Activated CD4-positive, alpha-beta T cell treated with anti-CD3 and anti-CD28 coated beads, Interleukin-2, amount 10 ng/mL, durations not matched to agents 7 days and 5 days (primary cell): ENCODE data around the gene TEAD4. TPM values are rescaled to one million over a fixed set of nuclear protein-coding genes. Genes with fewer than 3 reads are reported as not detected.

Experiments used
- CTCF ChIA-PET: fragments of 350-600 bp; sonication (Branson Sonifier 250); formaldehyde crosslinking; loops from one replicate; lab custom pipeline; 2021; ENCODE audit warnings: antibody characterized with exemption; lab: Charles Lee
- POLR2A ChIA-PET: fragments of 350-600 bp; sonication (Branson Sonifier 250); formaldehyde crosslinking; loops from one replicate; lab custom pipeline; 2021; ENCODE audit warnings: antibody characterized with exemption; lab: Charles Lee
- DNase-seq: peaks from one replicate; pipeline ENCODE4 v3.0.0-alpha.2; 2020
- H3K27ac Mint-ChIP-seq: one replicate; pipeline ENCODE4 v1.8.0; 2021; ENCODE audit warnings: mild to moderate bottlenecking, moderate library complexity, mixed read lengths
- H3K27me3 Mint-ChIP-seq: one replicate; pipeline ENCODE4 v1.8.0; 2021; ENCODE audit warnings: mixed read lengths
- H3K36me3 Mint-ChIP-seq: one replicate; pipeline ENCODE4 v1.8.0; 2021; ENCODE audit warnings: low read depth, mixed read lengths
- H3K4me1 Mint-ChIP-seq: one replicate; pipeline ENCODE4 v1.8.0; 2021; ENCODE audit warnings: mixed read lengths
- H3K4me3 Mint-ChIP-seq: one replicate; pipeline ENCODE4 v1.8.0; 2021; ENCODE audit warnings: mild to moderate bottlenecking, moderate library complexity, mixed read lengths
- H3K9me3 Mint-ChIP-seq: one replicate; pipeline ENCODE4 v1.8.0; 2021; ENCODE audit warnings: mixed read lengths
- total RNA-seq, 2 experiments: library from RNA; stranded (reverse); gene quantifications; one replicate each; pipeline ENCODE4 v1.2.3, GENCODE V29; 2021

Gene TEAD4
- total RNA-seq, 2 experiments from 2014 or later = 0.69 to 1.00 TPM

- no peaks in the 10 kb centered on the region for H3K9me3 Mint-ChIP-seq
- peaks cover 2% of the 10 kb centered on the region for H3K36me3 Mint-ChIP-seq
- H3K4me3 Mint-ChIP-seq = no peak overlapping the region
- no peak overlapping the region for H3K27ac Mint-ChIP-seq
- ChIA-PET POLR2A (no interaction called here), CTCF (no interaction called here)
- peaks cover 17% of the 10 kb centered on the region for H3K4me1 Mint-ChIP-seq
- peaks cover 36% of the 10 kb centered on the region for H3K27me3 Mint-ChIP-seq
- no peak for DNase-seq
Measured at GRCh38 chr12:2963154-2963759, 4.1 kb downstream of the TEAD4 start.

GRCh38 chr12:2963760-2964292, 4.6 kb downstream of the TEAD4 start:
- Mint-ChIP-seq H3K27me3 (peaks cover 32% of the 10 kb centered on the region), H3K27ac (no peak overlapping the region), H3K4me3 (no peak overlapping the region), H3K9me3 (no peaks in the 10 kb centered on the region), H3K36me3 (no peaks in the 10 kb centered on the region), H3K4me1 (peaks cover 13% of the 10 kb centered on the region)
- POLR2A ChIA-PET = no interaction called here
- CTCF ChIA-PET = no interaction called here
- DNase-seq = no peak

DNA sequence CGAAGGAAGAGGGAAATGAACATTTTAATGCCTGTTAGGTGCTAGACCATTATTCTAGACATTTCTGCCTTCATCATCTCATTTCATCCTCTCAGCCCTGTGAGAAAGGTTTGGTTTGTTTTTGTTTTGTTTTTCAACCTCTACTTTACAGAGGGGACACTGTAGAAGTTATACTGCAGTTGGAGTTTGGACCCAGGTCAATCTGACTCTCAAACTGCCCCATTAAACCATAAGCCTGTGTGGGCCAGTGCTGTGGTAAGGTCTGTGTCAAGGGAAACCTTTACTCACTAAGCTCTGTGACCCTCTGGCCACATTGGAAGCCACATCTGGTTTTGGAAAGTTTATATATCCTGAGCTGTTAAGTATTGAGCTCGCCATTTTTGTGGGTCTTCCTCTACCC, 8.5 kb downstream of the TEAD4 start:
- Mint-ChIP-seq H3K27ac (no peak overlapping the region), H3K4me1 (no peaks in the 10 kb centered on the region), H3K9me3 (no peaks in the 10 kb centered on the region), H3K36me3 (no peaks in the 10 kb centered on the region), H3K4me3 (no peak overlapping the region), H3K27me3 (peaks cover 10% of the 10 kb centered on the region)
- POLR2A ChIA-PET = no interaction called here
- no peak for DNase-seq
- CTCF ChIA-PET = interaction anchor here (0.6 kb wide), 1 partner anchor 33 kb away, joined by 3 read pairs; no protein-coding TSS in a partner anchor

DNA sequence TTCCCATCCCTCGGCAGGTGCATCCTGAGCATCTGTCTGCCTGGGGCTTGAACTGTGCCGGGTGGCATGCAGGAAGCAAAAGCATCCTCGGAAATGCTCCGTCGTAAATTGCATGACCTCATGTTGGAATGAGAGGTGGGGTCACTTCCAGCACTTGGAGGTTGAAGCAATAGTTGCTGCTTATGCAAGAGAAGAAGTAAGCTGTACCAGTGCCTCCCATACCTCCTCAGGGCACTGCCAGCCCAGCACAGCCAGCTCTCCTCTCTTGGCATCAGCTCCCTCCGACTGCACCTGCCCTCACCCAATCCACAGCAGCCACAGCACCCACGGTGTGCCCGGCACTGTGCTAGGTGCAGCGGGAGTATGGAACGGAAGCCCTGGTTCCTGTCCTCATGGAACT, 11.5 kb downstream of the TEAD4 start:
- H3K36me3 Mint-ChIP-seq = no peaks in the 10 kb centered on the region
- ChIA-PET POLR2A (no interaction called here), CTCF (no interaction called here)
- no peak overlapping the region for H3K4me3 Mint-ChIP-seq
- no peaks in the 10 kb centered on the region for H3K4me1 Mint-ChIP-seq
- no peak for DNase-seq
- H3K27me3 Mint-ChIP-seq = no peaks in the 10 kb centered on the region
- H3K27ac Mint-ChIP-seq = no peak overlapping the region
- no peaks in the 10 kb centered on the region for H3K9me3 Mint-ChIP-seq

- DNase-seq = no peak
- H3K4me3 Mint-ChIP-seq = no peak overlapping the region
- no peak overlapping the region for H3K27ac Mint-ChIP-seq
- CTCF ChIA-PET = no interaction called here
- H3K9me3 Mint-ChIP-seq = no peaks in the 10 kb centered on the region
- no peaks in the 10 kb centered on the region for H3K27me3 Mint-ChIP-seq
- H3K4me1 Mint-ChIP-seq = no peaks in the 10 kb centered on the region
- POLR2A ChIA-PET = interaction anchor here (0.7 kb wide), 1 partner anchor 85 kb away, joined by 3 read pairs; no protein-coding TSS in a partner anchor
- no peaks in the 10 kb centered on the region for H3K36me3 Mint-ChIP-seq
Measured at GRCh38 chr12:2973566-2973965, 14.4 kb downstream of the TEAD4 start.

DNA sequence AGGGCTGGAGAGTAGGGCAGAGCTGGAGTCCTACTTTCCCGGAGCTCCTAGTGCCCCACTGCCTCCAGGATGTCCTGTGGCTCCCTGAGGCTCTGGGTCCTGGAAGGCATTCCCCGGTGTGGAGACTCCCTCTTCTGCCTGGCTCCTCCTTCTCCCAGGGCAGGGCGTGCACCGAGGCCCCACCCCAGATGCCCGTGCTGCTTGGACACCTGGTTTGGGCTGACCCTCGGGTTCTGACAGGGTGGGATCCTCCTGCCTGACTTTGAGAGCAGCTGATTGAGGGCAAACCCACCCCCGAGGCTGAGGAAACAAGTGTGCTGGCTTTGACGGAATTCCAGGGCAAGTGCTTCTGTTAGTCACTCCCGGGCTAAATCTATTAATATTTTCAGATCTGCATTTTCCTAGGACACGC, 15.4 kb downstream of the TEAD4 start:
- CTCF ChIA-PET = no interaction called here
- no peak for DNase-seq

GRCh38 chr12:2976581-2976996, 17.4 kb downstream of the TEAD4 start:
- CTCF ChIA-PET = no interaction called here
- no peaks in the 10 kb centered on the region for H3K36me3 Mint-ChIP-seq
- H3K4me1 Mint-ChIP-seq = no peaks in the 10 kb centered on the region

More for the DNA sequence above, 15.4 kb downstream of the TEAD4 start:
- POLR2A ChIA-PET = no interaction called here
- H3K27ac Mint-ChIP-seq = no peak overlapping the region
- no peaks in the 10 kb centered on the region for H3K27me3 Mint-ChIP-seq
- no peaks in the 10 kb centered on the region for H3K9me3 Mint-ChIP-seq
- no peak overlapping the region for H3K4me3 Mint-ChIP-seq
- H3K36me3 Mint-ChIP-seq = no peaks in the 10 kb centered on the region
- no peaks in the 10 kb centered on the region for H3K4me1 Mint-ChIP-seq

DNA sequence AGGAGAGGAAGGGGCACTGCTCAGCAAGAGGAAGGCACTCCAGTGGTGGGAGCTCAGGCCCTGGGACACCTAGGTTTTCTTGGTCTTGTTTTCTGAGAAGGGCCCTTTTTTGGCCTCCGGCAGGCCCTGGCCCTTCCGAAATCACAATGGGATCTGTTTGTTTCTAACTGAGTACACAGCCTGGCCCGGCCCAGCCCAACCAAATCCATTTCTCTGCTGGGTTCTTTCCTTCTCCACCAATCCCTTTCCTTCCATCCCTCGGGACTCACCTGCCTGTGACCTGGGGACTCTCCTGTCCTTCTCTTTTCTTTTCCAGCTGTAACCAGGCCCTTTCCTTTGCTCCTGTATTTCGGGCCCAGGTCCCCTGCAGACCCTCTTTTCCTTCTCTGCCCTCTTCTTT, 18.6 kb downstream of the TEAD4 start:
- DNase-seq = no peak
- H3K4me3 Mint-ChIP-seq = no peak overlapping the region
- H3K4me1 Mint-ChIP-seq = no peaks in the 10 kb centered on the region
- CTCF ChIA-PET = no interaction called here
- H3K27me3 Mint-ChIP-seq = no peaks in the 10 kb centered on the region
- H3K36me3 Mint-ChIP-seq = no peaks in the 10 kb centered on the region
- no peak overlapping the region for H3K27ac Mint-ChIP-seq
- H3K9me3 Mint-ChIP-seq = no peaks in the 10 kb centered on the region
- POLR2A ChIA-PET = no interaction called here

More at GRCh38 chr12:2976581-2976996, 17.4 kb downstream of the TEAD4 start:
- Mint-ChIP-seq H3K9me3 (no peaks in the 10 kb centered on the region), H3K27me3 (no peaks in the 10 kb centered on the region), H3K27ac (no peak overlapping the region), H3K4me3 (no peak overlapping the region)
- no peak for DNase-seq
- POLR2A ChIA-PET = no interaction called here

DNA sequence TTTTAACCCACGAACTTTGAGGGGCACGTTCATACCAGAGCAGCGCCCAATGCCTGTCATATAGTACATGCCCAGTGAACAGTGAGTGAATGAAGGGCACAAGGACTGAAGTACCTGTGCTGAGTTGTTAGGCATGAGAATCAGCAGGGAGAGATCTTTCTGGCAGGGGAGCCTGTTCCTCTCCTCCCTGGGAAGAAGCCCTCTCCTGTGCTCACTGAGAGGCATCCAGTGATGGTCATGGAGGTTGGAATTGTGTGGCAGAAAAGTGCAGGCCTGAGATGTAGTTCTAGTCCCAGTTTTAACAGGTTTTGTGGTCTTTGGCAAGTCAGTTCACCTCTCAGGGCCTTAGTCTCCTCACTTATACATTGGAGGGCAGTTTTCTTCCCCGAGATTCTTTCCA, 20.6 kb downstream of the TEAD4 start:
- ChIA-PET POLR2A (no interaction called here), CTCF (no interaction called here)
- Mint-ChIP-seq H3K4me1 (no peaks in the 10 kb centered on the region), H3K9me3 (no peaks in the 10 kb centered on the region), H3K27ac (no peak overlapping the region), H3K36me3 (no peaks in the 10 kb centered on the region), H3K4me3 (no peak overlapping the region), H3K27me3 (no peaks in the 10 kb centered on the region)
- DNase-seq = no peak

DNA sequence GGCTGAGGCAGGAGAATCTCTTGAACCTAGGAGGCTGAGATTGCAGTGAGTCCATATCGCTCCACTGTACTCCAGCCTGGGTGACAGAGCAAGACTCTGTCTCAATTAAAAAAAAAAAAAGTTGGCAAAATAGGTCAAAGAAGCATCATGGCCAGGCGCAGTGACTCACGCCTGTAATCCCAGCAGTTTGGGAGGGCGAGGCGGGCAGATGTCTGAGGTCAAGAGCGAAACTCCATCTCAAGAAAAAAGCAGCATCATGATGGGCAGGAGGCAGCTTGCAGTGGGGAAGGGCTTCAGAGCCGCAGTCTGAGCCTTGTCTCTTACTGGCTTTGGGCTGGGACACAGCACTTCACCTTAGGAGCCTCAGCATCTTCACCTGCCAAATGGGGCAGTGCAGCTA, 21.4 kb downstream of the TEAD4 start:
- H3K9me3 Mint-ChIP-seq = no peaks in the 10 kb centered on the region
- H3K4me3 Mint-ChIP-seq = no peak overlapping the region
- H3K36me3 Mint-ChIP-seq = no peaks in the 10 kb centered on the region
- no peaks in the 10 kb centered on the region for H3K27me3 Mint-ChIP-seq
- ChIA-PET POLR2A (no interaction called here), CTCF (interaction anchor here (0.7 kb wide), 1 partner anchor 18 kb away, joined by 4 read pairs; no protein-coding TSS in a partner anchor)
- no peak for DNase-seq
- H3K27ac Mint-ChIP-seq = no peak overlapping the region
- no peaks in the 10 kb centered on the region for H3K4me1 Mint-ChIP-seq

DNA sequence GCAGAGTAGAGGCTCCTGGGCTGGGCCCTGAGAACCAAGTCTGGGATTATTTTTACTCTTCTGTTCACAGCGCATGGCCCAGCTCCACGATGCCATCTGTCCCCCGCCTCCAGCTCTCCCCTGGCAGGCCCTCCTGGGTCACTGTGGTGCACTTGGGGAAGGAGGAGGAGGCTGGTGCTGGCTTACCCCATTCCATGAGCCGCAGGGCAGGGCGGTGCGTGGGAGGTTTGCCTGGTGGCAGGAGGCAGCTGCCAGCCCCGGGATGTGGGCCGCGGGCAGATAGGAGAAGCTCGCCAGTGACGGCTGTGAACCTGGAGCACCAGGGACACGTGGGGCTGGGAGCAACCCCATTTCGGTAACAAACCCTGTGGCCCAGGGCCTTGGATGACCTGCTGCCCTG, 23.2 kb downstream of the TEAD4 start:
- no peaks in the 10 kb centered on the region for H3K27me3 Mint-ChIP-seq
- no peaks in the 10 kb centered on the region for H3K36me3 Mint-ChIP-seq
- H3K4me1 Mint-ChIP-seq = no peaks in the 10 kb centered on the region
- H3K4me3 Mint-ChIP-seq = no peak overlapping the region
- ChIA-PET CTCF (no interaction called here), POLR2A (no interaction called here)
- no peak overlapping the region for H3K27ac Mint-ChIP-seq
- DNase-seq = no peak
- no peaks in the 10 kb centered on the region for H3K9me3 Mint-ChIP-seq

DNA sequence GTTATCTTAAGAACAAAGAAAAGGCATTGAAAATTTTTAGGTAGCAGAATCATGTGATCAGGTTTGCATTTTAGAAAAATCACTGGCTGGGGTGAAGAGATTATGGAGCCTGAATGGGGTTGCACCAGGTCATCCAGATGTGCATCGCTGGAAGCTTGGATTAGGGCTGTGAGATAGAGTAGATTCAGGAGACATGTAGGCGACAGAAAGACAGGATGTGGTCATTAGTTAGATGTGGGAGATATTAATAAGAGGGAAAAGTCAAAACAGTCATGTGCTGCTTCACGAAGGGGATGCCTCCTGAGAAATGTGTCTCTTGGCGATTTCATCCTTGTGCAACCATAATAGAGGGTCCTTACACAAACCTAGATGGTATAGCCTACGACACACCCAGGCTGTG, 25.1 kb downstream of the TEAD4 start:
- CTCF ChIA-PET = no interaction called here
- Mint-ChIP-seq H3K9me3 (no peaks in the 10 kb centered on the region), H3K36me3 (no peaks in the 10 kb centered on the region), H3K27me3 (no peaks in the 10 kb centered on the region), H3K4me1 (no peaks in the 10 kb centered on the region), H3K27ac (no peak overlapping the region), H3K4me3 (no peak overlapping the region)
- DNase-seq = no peak
- POLR2A ChIA-PET = no interaction called here

DNA sequence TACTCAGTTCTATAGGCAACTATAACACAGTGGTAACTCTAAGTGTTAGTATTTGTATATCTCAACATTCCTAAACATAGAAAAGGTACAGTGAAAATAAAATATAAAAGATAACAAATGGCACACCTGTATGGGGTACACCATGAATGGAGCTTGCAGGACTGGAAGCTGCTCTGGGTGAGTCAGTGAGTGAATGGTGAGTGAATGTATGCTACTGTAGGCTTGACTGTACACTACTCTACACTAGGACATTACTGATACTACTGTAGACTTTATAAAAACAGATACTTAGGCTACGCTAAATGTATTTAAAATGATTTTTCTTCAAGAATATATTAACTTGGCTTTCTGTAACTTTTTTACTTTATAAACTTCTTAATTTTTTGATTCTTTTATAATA, 25.5 kb downstream of the TEAD4 start:
- Mint-ChIP-seq H3K27me3 (no peaks in the 10 kb centered on the region), H3K4me1 (no peaks in the 10 kb centered on the region), H3K4me3 (no peak overlapping the region), H3K9me3 (peaks cover 2% of the 10 kb centered on the region), H3K27ac (no peak overlapping the region), H3K36me3 (no peaks in the 10 kb centered on the region)
- ChIA-PET CTCF (interaction anchor here (0.6 kb wide), 1 partner anchor 17 kb away, joined by 3 read pairs; no protein-coding TSS in a partner anchor), POLR2A (no interaction called here)
- no peak for DNase-seq

- Mint-ChIP-seq H3K4me3 (no peak overlapping the region), H3K9me3 (peaks cover 7% of the 10 kb centered on the region), H3K27ac (no peak overlapping the region), H3K4me1 (no peaks in the 10 kb centered on the region), H3K27me3 (no peaks in the 10 kb centered on the region), H3K36me3 (no peaks in the 10 kb centered on the region)
- DNase-seq = no peak
- ChIA-PET POLR2A (no interaction called here), CTCF (no interaction called here)
Measured at GRCh38 chr12:2986876-2987275, 27.7 kb downstream of the TEAD4 start.
